NCI-H1694 (cell line): ENCODE measurements around the gene HOPX.
A peak's percentile ranks its signal among the peaks of the same experiment; 100 is the strongest.
"Not testable (repeated sequence)": the region's sequence is repeated elsewhere in the genome, so short reads cannot be mapped to it uniquely, and the experiment has no call there.

ENCODE experiments used
- DNase-seq: peaks from one replicate; lab custom pipeline; 2025; lab: John Stamatoyannopoulos, UW

HOPX gene, protein sequence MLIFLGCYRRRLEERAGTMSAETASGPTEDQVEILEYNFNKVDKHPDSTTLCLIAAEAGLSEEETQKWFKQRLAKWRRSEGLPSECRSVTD

DNA sequence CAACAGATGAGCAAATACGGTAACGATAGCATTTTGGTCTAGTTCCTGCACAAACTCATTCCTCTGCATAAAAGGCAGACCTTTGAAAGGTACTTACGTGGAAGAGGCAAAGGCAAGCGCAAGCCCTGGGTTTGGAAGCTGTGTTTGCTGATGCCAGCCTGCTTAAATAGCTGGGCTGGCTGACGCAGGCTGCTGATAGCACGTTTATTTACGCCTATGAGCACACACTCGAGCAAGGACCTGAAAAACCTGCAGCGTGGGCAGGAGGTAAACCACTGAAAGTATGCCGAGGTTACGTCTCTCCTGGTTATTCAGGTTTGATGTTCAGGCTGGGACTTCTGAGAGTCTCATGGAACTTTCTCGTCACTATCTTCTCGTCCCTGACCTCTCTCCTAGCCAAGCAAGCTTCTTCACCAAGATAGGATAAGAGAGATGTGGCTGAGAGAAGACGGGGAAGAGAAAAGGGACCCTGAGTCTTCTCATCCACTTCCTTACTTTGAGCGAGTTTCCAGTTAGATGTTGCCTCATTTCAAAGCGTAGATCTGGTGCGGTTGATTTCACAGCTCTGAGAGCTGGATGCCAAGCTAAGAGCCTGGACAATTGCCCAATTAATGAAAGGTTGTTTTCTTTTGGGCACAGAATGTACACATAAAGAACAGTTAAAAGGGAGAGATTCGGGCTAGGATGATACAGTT is at the start of gene HOPX:
HOPX (minus strand) TSS at position 139 of the 695 bp plus-strand sequence. CDS start 23,480 bp downstream, outside the sequence.
- no peak for DNase-seq

DNA sequence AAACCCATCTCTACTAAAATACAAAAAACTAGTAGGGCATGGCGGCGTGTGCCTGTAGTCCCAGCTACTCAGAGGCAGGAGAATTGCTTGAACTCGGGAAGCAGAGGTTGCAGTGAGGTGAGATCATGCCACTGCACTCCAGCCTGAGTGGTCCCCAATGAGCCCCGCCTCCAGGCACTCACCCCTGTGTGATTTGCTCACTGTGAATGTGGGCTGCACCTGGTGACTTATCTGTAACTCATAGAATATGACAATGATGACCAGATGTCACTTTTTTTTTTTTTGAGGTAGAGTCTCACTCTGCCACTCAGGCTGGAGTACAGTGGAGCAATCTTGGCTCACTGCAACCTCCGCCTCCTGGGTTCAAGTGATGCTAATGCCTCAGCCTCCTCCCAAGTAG is 49.0 kb upstream of the HOPX start:
- no peak for DNase-seq

DNA sequence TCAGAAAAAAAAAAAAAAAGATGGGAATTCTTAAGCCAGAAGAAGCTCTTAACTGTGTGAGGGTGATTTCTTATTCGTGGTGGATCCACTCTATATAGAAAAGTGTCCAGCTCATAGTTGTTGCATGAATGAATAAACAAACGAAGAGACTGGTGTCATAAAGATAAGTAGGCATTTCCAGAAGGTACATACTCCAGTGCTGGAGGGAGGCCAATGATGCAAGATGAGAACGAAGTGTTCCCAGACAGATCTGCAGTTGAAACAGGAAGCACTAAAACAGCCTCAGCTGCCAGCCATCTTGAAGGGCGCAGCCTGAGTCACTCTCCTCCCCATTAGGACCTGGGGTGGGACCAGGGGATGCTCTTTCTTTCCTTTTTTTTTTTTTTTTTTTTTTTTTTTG is 47.4 kb upstream of the HOPX start:
- DNase-seq = no peak

DNA sequence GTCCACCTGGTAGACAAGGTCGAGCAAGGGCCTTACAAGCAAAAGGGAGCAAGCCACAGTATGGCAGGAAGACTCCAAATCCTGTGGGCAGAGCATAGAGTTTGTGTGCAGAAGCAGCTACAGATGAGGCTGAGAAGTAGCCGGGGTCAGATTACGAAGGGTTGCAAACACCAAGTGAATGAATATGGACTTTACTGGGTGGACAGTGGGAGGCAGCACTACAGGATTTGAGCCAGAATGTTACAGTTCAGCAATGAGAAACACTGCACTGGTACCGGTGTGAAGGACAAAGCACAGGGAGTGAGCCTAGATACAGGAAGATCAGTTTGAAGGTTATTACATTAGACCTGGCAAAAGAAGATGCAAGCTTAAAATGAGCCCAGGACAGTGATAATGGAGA is 46.1 kb upstream of the HOPX start:
- no peak for DNase-seq

DNA sequence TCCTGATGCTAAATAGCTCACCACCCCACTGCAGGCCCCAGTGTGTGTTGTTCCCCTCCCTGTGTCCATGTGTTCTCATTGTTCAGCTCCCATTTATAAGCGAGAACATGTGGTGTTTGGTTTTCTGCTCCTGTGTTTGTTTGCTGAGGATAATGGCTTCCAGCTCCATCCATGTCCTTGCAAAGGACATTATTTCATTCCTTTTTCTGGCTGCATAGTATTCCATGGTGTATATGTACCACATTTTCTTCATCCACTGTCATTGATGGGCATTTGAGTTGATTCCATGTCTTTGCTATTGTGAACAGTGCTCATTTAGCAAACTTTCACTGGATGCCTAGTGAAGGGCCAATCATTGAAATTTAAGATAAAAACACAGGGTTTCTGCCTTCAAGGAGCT is 45.5 kb upstream of the HOPX start:
- not testable (repeated sequence) for DNase-seq

DNA sequence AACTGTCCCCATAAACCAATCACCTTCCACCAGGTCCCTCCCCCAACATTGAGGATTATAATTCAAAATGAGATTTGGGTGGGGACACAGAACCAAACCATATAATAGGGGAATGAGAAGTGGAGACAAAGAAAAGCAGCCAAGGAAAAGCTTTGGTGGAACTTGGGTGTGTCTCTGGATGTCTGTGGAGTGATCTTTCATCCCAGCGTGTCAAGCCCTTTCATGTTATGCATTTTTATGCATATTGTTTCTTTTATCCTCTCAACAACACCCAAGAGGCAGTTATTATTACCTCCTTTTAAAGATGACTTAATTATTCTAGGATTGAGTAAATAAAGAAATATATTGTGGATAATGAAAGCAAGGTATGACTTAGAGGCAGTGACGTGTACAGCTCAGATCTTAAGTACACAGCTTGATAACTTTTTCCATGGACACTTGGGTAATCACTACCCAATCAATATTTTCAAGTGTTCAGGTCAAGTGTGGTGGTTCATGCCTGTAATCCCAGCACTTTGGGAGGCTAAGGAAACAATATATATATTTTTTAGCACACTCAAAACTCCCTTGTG is 42.6 kb upstream of the HOPX start:
- no peak for DNase-seq

DNA sequence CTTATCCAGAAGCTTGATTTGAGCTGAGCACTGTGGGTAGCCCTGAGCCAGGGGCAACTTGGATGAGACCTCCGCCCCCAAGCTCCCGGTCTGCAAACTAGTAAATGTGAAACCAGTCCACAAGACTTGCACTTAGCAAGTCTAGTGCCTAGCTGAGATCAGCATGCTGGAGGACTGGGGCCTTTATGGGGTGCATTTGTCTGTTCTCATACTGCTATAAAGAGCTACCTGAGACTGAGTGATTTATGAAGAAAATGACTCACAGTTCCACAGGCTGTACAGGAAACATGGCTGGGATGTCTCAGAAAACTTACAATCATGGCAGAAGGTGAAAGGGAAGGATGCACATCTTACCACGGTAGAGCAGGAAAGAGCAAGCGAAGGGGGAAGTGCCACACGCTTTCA is 42.1 kb upstream of the HOPX start:
- no peak for DNase-seq

DNA sequence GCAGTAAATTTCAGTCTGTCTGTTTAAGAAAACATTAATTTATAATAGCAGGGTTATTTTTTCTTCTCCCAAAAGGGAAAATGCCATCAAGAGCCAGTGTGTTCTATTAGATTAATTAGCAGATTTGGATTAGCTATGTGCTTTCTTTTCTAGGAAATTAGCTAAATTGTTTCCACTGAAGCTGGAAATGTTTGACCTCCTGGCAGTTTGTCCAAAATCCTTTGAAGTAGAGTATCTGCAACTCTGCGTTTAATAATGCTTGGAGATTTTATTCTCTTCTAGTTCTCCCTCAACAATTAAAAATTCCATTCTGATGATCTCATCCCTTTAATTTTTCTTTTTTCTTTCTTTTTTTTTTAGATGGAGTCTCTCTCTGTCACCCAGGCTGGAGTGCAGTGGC is 27.1 kb upstream of the HOPX start:
- no peak for DNase-seq

DNA sequence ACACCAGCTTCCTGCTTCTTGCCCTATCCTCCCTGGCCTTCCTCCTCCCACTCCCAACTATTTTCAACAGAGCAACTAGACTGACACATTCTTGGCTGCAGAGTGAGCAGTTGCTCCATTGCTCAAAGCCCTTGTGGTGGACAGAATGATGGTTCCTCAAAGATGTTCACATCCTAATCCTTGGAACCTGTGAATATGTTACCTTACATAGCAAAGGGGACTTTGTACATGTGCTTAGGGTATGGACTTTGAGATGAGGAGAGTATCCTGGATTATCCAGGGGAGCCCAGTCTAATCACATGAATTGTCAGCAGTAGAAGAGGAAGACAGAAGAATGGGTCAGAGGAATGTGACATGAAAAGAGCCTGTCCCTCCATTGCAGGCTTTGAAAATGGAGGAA is 24.9 kb upstream of the HOPX start:
- no peak for DNase-seq

DNA sequence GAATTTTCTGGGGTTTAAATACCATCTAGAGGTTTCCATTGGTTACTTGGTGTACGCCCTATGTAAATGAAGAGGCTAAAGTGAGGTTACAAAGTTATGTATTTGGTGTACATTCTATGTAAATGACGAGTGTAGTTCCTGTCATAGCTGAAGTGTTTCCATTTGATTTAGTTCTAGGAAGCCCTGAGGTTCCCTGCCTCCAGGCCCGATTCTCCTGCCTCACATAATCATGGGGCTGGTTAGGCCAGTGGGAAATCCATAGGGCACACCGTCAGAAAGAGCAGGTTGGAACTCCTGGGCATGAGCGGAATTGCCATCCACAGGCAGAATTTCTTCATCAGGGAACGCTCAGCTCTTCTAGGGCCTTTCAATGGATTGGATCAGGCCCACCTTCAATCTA is 24.2 kb upstream of the HOPX start:
- no peak for DNase-seq

DNA sequence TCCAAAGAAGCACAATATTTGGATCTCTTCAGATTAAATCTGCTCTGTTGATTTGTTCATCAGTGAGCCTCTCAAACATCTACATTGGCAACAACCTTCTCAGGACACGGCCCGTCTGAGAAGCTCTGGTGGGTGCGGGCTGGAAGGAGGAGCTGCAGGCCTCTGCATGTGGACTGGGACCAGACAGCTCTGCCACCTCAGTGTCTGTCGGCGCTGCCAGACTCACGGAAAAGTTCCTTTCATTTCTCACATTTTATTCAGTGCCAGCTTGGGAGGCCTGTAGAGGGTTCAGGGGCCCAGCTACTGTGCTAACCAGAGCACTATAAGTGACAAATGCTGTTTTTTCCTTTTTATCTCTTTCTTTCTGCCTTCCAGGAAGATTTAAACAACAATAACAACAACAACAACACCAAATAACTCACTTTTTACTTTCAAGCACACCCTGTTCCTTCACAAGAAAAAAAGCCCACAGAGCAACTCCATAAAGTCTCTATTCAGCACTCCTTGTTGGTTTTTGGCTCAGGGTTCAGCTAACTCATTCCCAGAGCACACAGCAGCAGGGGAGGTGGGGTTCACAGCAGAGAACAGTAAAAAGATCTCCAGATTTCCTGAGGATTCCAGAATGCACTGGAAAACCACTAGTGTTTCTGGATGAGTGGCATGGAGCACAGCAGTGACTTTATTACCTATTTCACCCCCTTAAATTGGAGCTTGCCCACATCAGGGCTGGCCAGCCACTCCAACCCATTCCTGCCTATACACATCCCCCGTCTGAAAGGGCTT is 23.2 kb upstream of the HOPX start:
- DNase-seq = no peak

DNA sequence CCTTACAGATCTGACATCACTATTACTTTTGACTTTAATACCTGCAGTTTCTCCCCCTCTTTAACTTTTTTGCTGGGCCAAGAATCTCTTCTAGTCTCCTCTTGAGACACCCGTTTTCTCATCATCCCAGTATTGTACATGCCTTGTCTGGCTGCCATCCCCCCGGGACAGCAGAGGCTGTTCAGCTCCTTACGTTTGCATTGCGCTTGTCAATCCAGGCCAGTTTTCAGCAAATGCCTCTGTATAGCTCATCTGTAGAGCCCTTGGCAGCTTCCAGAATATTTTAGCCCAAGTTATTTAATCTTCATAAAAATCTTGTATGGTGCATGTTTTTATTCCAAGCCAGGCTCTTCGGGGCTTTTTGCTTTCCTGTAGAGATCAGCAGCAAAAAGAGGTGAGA is 22.3 kb upstream of the HOPX start:
- DNase-seq = no peak

DNA sequence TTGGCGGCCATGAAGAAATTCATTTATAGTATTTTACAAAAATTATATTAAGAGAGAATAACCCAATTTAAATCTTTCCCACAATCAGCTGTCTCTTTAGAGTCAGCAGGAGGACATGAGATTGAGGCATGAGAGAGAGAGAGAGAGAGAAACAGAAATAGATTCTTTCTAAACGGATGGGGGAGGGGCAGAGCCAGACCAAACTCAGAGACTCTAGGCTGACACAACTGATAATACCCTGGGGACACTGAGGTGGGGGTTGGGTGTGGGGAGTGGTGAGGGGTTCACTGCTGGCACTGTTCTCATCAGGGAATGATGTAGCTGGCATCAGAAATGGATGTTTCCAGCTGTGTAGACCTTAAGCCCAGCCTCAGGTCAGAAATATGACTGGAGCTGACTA is 20.5 kb upstream of the HOPX start:
- DNase-seq = no peak

DNA sequence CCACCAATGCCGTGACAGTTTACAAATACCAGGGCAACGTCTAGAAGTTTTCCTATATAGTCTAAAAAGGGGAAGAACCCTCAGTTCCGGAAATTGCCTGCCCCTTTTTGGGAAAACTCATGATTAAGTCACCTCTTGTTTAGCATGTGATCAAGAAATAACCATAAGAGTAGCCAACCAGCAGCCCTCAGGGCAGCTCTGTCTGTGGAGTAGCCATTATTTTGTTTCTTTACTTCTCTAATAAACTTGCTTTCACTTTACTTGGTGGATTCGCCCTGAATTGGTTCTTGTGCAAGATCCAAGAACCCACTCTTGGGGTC is 20.0 kb upstream of the HOPX start:
- DNase-seq = no peak

DNA sequence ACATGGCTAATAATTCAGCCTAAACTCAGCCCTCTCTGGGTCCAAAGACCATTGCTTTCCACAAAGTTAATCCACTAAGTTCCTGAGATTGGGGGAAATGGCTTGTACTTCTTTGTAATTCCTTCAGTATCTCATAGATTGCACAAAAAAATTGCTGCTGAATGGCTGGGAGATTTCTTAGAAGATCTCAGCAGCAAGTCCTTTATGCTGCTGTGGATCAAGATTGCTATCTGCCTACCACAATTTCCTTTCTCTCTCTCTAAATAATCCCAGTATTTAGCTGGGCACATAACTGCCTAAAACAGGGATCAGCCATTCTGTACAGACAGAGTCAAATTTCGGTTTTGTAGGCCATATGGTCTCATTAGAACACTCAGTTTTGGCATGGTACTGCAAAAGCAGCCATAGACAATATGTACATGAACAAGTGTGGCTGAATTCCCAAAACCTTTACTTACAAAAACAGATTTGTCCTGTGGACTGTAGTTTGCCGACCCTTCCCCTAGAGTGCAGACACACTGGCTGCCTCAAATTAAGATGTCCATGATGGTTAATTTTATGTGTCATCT is 18.5 kb upstream of the HOPX start:
- DNase-seq = peak; percentile 84

DNA sequence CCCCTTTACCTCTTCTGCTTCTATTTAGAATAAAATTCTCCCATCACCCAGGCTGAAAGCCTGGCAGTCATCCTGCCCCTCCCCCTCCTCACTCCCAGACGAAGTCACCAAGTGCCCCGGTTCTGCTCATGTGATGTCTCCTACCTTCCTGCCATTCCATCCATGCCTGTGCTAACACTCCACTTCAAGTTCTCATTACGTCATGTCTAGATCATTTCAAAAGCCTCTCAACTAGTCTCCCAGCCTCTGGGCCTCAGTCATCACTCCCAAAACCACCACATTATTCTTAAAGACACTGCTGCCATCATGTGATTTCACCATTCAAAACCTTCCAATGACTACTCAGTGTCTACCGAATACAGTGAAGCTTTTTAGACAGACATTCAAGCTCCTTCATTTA is 17.2 kb upstream of the HOPX start:
- no peak for DNase-seq

DNA sequence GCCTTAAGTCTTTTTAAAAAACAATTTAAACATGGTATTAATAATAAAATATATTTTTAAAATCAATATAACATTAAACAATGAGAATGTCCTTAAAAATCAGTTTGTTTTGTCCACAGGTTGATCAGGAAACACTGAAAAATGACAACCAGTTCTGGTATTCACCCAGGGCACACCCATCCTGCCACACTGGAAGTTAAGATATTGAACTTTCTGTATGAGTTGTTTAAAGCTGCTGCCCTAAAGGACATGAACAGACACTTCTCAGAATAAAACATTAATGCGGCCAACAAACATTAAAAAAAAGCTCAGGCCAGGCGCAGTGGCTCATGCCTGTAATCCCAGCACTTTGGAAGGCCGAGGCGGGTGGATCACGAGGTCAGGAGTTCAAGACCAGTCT is 15.0 kb upstream of the HOPX start:
- no peak for DNase-seq

DNA sequence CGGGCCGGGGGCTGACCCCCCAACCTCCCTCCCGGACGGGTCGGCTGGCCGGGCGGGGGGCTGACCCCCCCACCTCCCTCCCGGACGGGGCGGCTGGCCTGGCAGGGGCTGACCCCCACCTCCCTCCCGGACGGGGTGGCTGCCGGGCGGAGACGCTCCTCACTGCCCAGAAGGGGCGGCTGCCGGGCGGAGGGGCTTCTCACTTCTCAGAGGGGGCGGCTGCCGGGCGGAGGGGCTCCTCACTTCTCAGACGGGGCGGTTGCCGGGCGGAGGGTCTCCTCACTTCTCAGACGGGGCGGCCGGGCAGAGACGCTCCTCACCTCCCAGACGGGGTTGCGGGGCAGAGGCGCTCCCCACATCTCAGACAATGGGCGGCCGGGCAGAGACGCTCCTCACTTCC is 12.4 kb upstream of the HOPX start:
- not testable (repeated sequence) for DNase-seq

DNA sequence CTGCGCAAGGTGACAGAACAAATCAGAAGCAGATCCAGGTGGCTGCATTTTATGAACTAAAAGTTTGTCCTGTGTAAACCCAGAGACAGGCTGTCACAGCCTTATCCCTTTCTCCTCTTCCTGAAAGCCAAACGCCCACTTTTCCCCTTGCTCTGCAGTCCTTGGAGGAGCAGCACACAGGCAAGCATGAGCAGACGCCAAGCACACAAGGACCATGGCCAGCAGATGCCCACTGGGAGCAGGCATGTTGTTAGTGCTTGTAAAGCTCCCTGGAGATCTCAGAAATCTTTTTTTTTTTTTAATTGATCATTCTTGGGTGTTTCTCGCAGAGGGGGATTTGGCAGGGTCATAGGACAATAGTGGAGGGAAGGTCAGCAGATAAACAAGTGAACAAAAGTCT is 11.5 kb upstream of the HOPX start:
- no peak for DNase-seq

DNA sequence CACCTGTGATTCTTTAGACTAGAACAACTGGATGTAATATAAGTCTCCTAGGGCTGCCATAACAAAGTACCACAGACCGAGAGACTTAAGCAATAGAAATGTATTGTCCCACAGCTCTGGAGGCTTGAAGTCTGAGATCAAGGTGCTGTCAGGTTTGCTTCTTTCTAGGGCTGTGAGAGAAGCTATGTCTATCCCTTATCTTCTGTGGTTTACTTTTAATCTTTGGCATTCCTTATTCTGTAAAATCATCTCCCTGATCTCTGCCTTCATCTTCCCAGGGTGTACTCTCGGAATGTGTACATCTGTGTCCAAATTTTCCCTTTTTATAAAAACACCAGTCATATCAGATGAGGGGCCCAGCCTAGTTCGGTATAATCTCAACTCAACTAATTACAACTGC is 10.3 kb upstream of the HOPX start:
- no peak for DNase-seq

DNA sequence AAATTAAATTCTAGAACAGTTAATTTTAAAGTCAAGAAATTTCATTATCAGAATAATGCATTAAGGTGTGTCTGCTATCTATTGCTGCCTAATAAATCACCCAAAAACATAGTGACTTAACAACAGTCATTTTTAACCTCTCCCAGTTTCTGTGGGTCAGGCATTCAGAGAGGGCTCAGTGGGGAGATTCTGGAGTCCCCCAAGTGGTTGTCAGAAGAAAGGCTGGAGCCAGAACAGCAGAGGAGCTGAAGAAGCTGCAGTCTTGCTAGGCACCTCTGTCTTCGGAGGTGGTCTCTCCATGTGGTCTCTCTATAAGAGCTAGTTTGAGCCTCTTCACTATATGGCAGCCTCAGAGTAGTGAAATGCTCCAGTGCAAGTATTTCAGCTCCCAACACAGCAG is 9.3 kb upstream of the HOPX start:
- DNase-seq = no peak

DNA sequence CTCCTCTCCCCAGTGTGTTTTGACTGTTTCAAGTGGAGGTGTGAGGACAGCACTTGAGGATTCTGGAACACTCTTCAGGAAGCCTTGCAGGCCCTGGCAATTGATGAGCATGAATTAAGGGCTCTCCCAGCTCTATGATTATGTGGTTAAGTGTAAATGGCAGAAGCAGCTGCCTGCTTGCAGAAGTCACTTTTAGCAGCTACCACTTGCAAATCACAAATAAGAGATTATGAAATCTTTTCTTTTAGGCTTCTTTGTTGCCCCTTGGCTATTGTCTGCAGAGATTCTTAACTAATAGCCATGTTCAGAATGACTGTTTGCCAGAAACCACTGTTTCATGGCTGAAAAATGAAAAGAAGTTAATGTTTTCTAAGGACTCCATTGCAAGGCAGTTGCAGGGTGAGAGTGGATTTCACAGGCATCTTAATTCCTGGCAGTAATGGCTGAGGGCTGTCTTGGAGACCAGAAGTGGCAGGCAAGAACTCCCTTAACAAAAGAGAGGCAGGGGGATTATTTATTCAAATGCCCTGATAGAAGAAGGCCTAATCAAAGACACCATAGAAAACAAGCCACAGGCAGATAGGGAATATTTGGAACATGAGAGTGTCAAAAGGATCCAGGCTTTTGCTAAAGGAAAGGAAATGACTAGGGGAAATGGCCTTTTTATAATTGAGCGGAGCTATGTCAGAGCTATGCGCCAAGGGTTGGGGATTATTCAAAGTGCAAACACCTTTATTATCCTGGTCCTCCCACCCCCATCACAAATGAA is 8.3 kb upstream of the HOPX start:
- no peak for DNase-seq
